ENCODE measurements around the gene TLR3.

GRCh38 chr4:186128842-186129241 is 59.9 kb downstream of the TLR3 start:
- TF ChIP-seq CTCF (IDR thresholded peaks at IDR 0.05) (no peak), EP300 (IDR thresholded peaks at IDR 0.05) (no peak)

All from esophagus muscularis mucosa (tissue), 3 donors.